RWPE2 (cell line): ENCODE results near the gene LRRC46.

Experiments
- ATAC-seq: fragments of 200-7000 bp; cut with Tn5 transposase; 3 replicates; pipeline ENCODE4 v1.9.1; 2021; ENCODE audit warnings: low read depth
- DNase-seq: peaks from one replicate; pipeline ENCODE4 v3.0.0-alpha.2; 2020; ENCODE audit warnings: low spot score
- H3K27ac ChIP-seq: fragments of 450-650 bp; 2 replicates; pipeline ENCODE4 v1.5.1; 2017; ENCODE audit warnings: mild to moderate bottlenecking; ENCODE audit not compliant: poor library complexity, severe bottlenecking
- H3K27me3 ChIP-seq: fragments of 250-450 bp; sonication (Bioruptor Pico); 2 replicates; pipeline ENCODE4 v1.5.1; 2021; ENCODE audit warnings: mild to moderate bottlenecking, moderate library complexity; ENCODE audit not compliant: insufficient read depth, poor library complexity, severe bottlenecking
- H3K36me3 ChIP-seq: fragments of 250-450 bp; sonication (Bioruptor Pico); 2 replicates; pipeline ENCODE4 v1.5.1; 2020; ENCODE audit warnings: low read depth, mild to moderate bottlenecking, moderate library complexity
- H3K4me1 ChIP-seq: fragments of 250-450 bp; sonication (Bioruptor Pico); 2 replicates; pipeline ENCODE4 v1.5.1; 2021; ENCODE audit warnings: mild to moderate bottlenecking, moderate library complexity; ENCODE audit not compliant: insufficient read depth, poor library complexity, severe bottlenecking
- H3K4me3 ChIP-seq: fragments of 250-450 bp; sonication (Bioruptor Pico); 2 replicates; pipeline ENCODE4 v1.5.1; 2021; ENCODE audit warnings: mild to moderate bottlenecking, moderate library complexity; ENCODE audit not compliant: severe bottlenecking
- H3K9me3 ChIP-seq: fragments of 250-450 bp; sonication (Bioruptor Pico); 2 replicates; pipeline ENCODE4 v1.5.1; 2021; ENCODE audit warnings: mild to moderate bottlenecking, moderate library complexity; ENCODE audit not compliant: severe bottlenecking
- TF ChIP-seq, protein P1 (sequence below): fragments of 450-650 bp; IDR thresholded peaks from one replicate; pipeline ENCODE4 v1.5.1; 2017; ENCODE audit warnings: mild to moderate bottlenecking, moderate library complexity; ENCODE audit not compliant: poor library complexity, severe bottlenecking

The LRRC46 gene

DNA sequence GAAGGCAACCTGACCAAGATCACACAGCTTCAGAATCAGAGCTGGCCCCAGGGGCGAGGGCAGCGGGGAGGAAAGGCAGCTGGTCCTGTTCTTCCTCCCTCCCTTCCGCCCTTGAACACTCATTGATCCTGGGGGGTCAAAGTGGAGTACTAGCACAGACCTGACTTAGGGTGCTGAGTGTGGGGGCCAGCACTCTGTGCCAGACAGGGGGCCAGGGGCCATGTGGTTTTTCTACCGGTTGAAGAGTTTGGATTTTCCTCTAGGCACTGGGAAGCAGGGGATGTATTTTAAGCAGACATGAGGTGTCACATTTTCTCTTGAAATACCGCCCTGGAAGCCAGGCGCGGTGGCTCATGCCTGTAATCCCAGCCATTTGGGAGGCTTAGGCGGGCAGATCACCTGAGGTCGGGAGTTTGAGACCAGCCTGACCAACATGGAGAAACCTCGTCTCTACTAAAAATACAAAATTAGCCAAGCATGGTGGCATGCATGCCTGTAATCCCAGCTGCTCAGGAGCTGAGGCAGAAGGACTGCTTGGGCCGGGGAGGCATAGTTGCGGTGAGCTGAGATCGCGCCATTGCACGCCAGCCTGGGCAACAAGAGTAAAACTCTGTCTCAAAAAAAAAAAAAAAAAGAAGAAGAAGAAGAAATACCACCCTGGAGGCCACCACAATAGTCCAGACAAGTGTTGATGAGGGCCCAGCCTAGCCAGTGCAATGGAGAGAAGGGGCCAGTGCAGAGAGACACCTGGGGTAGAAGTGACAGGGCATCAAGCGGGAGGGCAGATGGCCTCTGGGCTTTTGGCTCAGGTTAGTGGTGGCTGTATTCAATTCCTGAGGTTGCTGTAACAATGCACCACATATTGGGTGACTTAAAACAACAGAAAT lies 25.2 kb upstream of the LRRC46 start:
- no peak for DNase-seq
- H3K4me3 ChIP-seq, result no peak overlapping the region
- peaks cover 10% of the 10 kb centered on the region for H3K4me1 ChIP-seq
- TF ChIP-seq, protein P1, sequence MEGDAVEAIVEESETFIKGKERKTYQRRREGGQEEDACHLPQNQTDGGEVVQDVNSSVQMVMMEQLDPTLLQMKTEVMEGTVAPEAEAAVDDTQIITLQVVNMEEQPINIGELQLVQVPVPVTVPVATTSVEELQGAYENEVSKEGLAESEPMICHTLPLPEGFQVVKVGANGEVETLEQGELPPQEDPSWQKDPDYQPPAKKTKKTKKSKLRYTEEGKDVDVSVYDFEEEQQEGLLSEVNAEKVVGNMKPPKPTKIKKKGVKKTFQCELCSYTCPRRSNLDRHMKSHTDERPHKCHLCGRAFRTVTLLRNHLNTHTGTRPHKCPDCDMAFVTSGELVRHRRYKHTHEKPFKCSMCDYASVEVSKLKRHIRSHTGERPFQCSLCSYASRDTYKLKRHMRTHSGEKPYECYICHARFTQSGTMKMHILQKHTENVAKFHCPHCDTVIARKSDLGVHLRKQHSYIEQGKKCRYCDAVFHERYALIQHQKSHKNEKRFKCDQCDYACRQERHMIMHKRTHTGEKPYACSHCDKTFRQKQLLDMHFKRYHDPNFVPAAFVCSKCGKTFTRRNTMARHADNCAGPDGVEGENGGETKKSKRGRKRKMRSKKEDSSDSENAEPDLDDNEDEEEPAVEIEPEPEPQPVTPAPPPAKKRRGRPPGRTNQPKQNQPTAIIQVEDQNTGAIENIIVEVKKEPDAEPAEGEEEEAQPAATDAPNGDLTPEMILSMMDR, result no peak
- no peak for ATAC-seq
- H3K27me3 ChIP-seq, result no peaks in the 10 kb centered on the region
- H3K36me3 ChIP-seq, result peaks cover 7% of the 10 kb centered on the region; the same call in 1 of the 2 replicates
- no peaks in the 10 kb centered on the region for H3K9me3 ChIP-seq
- H3K27ac ChIP-seq, result no peak overlapping the region

DNA sequence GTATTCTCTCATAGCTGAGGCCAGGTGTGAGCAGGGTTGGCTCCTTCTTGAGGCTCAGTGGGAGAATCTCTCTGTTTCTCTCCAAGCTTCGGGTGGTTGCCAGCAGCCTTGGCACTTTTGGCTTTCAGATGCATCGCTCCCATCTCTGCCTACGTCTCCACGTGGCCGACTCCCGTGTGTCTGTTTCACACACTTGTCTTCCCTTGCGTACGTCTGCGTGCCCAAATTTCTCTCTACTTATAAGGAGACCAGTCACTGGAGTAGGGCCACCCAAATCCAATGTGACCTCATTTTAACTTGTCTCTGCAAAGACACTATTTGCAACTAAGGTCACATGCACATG lies 24.6 kb upstream of the LRRC46 start:
- Histone ChIP-seq H3K27ac (no peak overlapping the region), H3K36me3 (peaks cover 7% of the 10 kb centered on the region; the same call in 1 of the 2 replicates), H3K4me1 (peaks cover 10% of the 10 kb centered on the region), H3K9me3 (no peaks in the 10 kb centered on the region), H3K27me3 (no peaks in the 10 kb centered on the region), H3K4me3 (no peak overlapping the region)
- DNase-seq, result no peak
- TF ChIP-seq, protein P1, result no peak
- no peak for ATAC-seq

DNA sequence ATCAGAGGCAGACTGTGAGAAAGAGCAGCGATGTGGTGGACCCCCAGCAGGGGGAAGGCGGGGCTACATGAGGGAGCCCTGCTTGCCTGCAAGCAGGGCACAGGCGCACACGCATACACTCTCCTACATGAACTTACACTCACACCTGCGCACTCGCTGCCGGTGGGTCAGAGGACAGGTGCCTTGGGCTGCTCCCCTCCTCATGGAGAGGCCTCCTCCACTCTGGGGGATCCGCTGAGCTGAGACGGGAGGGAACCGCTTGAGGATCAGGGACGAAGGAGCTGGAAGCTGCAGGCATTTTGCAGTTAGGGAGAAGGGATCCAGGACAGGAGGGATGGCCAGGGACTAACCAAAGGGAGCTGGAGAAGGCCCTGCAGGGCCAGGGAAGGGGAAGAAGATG lies 24.0 kb upstream of the LRRC46 start:
- Histone ChIP-seq H3K4me1 (peaks cover 10% of the 10 kb centered on the region), H3K9me3 (no peaks in the 10 kb centered on the region), H3K27me3 (no peaks in the 10 kb centered on the region), H3K36me3 (peaks cover 7% of the 10 kb centered on the region; the same call in 1 of the 2 replicates), H3K27ac (no peak overlapping the region), H3K4me3 (no peak overlapping the region)
- DNase-seq (no peak), ATAC-seq (no peak)
- TF ChIP-seq, protein P1, result no peak

DNA sequence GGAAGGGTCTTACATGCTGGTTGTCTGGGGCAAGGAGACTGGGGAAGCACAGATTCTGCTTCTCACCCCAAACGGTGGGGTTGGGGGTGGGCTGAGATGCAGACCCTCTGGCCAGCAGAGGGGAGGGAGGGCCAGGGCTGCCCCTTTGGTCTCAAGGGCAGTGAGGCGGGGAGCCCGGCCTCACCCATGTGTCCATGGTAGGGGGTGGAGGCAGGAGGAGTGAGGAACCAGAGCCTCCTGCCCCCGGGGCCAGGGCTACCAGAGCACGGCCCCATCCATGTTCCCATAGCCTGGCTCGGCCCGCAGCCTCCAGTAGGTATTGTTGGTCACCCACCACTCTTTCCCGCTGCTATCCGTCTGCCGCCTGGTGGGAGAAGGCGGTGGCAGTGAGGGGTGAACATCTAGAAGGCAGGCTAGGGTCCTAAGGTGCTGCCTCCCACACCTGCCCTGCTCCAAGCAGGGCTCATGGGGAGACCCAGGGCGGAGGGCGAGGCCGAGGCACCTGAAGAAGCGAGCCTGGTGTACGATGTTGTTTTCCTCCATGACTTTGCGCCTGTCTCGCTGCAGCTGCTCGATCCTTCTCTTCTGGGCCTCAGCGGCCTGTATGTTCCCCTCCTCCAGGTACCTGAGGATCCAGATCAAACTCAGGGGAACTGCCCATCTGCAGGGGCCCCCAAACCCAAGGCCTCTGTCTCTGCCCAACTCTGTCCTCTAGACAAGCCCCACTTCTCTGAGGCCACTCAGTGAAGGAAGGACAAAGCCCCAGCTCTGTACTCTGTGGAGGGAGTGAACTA lies 23.2 kb upstream of the LRRC46 start:
- TF ChIP-seq, protein P1, result no peak

More for the DNA sequence above, 23.2 kb upstream of the LRRC46 start:
- ATAC-seq (no peak), DNase-seq (peak; percentile 47)
- Histone ChIP-seq H3K4me1 (peaks cover 10% of the 10 kb centered on the region), H3K27me3 (no peaks in the 10 kb centered on the region), H3K36me3 (peaks cover 7% of the 10 kb centered on the region; the same call in 1 of the 2 replicates), H3K27ac (no peak overlapping the region), H3K9me3 (no peaks in the 10 kb centered on the region), H3K4me3 (no peak overlapping the region)
